IPS-18a (cell line): ENCODE measurements around the gene HCFC1R1.
"Not testable (repeated sequence)": the region's sequence is repeated elsewhere in the genome, so short reads cannot be mapped to it uniquely, and the experiment has no call there.

Experiments used
- H3K27ac ChIP-seq: one replicate; pipeline ENCODE4 v1.5.1; 2013; ENCODE audit warnings: low read length
- H3K27me3 ChIP-seq: one replicate; pipeline ENCODE4 v1.6.1; 2013; ENCODE audit warnings: mild to moderate bottlenecking, low read length; ENCODE audit not compliant: control insufficient read depth, insufficient read depth
- H3K36me3 ChIP-seq: one replicate; pipeline ENCODE4 v1.6.1; 2013; ENCODE audit warnings: low read depth, low read length; ENCODE audit not compliant: control insufficient read depth
- H3K4me1 ChIP-seq: one replicate; pipeline ENCODE4 v1.6.1; 2013; ENCODE audit warnings: low read depth, low read length; ENCODE audit not compliant: control insufficient read depth
- H3K4me3 ChIP-seq: one replicate; pipeline ENCODE4 v1.5.1; 2013; ENCODE audit warnings: low read length
- H3K9ac ChIP-seq: one replicate; pipeline ENCODE4 v1.6.1; 2013; ENCODE audit warnings: mild to moderate bottlenecking, low read length, moderate library complexity
- H3K9me3 ChIP-seq: one replicate; pipeline ENCODE4 v1.6.1; 2013; ENCODE audit warnings: low read depth, low read length; ENCODE audit not compliant: control insufficient read depth

The HCFC1R1 gene

GRCh38 chr16:3063625-3064386, 40.1 kb upstream of the HCFC1R1 start:
- Histone ChIP-seq H3K27ac (no peak overlapping the region), H3K9me3 (no peaks in the 10 kb centered on the region), H3K4me3 (no peak overlapping the region), H3K27me3 (no peaks in the 10 kb centered on the region), H3K9ac (no peak overlapping the region), H3K36me3 (no peaks in the 10 kb centered on the region), H3K4me1 (peaks cover 5% of the 10 kb centered on the region)

DNA sequence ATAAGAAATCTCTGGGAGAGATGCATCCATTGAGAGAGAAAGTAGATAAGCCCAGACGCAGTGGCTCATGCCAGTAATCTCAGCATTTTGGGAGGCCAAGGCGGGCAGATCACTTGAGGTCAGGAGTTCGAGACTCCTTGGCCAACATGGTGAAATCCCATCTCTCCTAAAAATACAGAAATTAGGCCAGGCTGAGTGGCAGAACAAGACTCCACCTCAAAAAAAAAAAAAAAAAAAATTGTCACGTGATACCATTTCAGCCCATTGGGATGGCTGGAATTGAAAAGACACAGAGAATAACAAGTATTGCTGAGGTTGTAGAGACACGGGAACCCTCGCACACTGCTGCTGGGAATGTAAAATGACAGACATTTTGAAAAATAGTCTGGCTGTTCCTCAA, 38.8 kb upstream of the HCFC1R1 start:
- Histone ChIP-seq H3K9ac (no peak overlapping the region), H3K4me3 (no peak overlapping the region), H3K36me3 (no peaks in the 10 kb centered on the region), H3K27ac (no peak overlapping the region), H3K9me3 (no peaks in the 10 kb centered on the region), H3K27me3 (peaks cover 6% of the 10 kb centered on the region), H3K4me1 (peaks cover 5% of the 10 kb centered on the region)

DNA sequence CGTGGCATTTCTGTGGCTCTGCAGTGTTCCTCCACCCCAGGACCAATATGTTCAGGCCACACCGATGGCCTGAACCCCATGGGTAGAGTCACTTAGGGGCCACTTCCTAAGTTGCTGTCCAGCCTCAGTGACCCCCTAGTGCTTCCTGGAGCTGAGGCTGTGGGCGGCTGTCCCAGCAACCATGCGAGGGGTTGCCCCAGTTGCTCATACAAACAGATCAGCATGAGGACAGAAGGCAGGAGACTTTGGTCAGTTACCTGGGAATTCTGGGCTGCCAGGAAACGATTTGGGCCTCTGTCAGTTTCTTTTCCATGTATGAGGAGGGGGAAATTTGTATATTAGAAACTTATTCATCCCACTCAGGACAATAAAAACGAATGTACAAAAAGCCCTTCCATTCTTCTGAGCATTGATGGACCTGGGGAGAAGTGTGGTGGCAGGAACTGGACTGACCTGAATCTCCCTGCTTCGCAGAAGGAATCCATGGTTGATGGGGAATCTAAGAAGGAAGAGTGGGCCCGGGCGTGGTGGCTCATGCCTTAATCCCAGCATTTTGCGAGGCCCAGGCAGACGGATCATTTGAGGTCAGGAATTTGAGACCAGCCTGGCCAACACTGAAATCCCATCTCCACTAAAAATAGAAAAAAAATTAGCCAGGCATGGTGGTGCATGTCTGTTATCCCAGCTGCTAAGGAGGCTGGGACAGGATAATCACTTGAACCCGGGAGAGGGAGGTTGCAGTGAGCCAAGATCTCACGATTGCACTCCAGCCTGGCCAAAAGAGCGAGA, 36.8 kb upstream of the HCFC1R1 start:
- H3K9ac ChIP-seq = no peak overlapping the region
- no peak overlapping the region for H3K4me3 ChIP-seq
- H3K9me3 ChIP-seq = no peaks in the 10 kb centered on the region
- H3K27ac ChIP-seq = no peak overlapping the region
- H3K36me3 ChIP-seq = no peaks in the 10 kb centered on the region
- H3K27me3 ChIP-seq = peaks cover 8% of the 10 kb centered on the region
- H3K4me1 ChIP-seq = peaks cover 7% of the 10 kb centered on the region

DNA sequence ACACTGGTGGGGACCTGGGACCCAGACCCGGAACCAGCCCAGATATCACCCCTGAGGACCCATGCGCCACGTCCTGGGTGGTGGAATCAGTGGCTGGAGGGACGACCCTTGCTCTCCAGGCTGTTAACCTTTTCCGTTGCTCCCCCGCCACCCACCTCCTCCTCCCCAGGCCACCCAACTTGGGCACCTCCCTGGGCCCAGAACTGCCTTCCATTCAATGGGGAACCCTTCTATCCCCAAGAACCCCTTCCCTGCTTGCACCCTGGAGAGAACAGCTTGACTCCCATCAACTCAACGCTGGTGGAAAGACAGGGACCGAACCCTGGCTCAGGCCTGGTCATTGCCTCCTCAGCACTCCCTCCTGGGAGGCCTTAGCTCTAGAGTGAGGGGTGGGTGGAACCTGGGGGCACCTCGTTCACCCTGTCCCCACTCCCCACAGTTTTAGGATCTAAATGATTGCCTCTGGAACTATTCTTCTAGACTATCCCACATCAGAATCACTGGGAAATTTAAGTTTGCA, 36.0 kb upstream of the HCFC1R1 start:
- Histone ChIP-seq H3K27ac (no peak overlapping the region), H3K4me3 (peak overlapping the region; percentile 53), H3K27me3 (peaks cover 8% of the 10 kb centered on the region), H3K9me3 (no peaks in the 10 kb centered on the region), H3K9ac (no peak overlapping the region), H3K36me3 (no peaks in the 10 kb centered on the region), H3K4me1 (peaks cover 9% of the 10 kb centered on the region)

DNA sequence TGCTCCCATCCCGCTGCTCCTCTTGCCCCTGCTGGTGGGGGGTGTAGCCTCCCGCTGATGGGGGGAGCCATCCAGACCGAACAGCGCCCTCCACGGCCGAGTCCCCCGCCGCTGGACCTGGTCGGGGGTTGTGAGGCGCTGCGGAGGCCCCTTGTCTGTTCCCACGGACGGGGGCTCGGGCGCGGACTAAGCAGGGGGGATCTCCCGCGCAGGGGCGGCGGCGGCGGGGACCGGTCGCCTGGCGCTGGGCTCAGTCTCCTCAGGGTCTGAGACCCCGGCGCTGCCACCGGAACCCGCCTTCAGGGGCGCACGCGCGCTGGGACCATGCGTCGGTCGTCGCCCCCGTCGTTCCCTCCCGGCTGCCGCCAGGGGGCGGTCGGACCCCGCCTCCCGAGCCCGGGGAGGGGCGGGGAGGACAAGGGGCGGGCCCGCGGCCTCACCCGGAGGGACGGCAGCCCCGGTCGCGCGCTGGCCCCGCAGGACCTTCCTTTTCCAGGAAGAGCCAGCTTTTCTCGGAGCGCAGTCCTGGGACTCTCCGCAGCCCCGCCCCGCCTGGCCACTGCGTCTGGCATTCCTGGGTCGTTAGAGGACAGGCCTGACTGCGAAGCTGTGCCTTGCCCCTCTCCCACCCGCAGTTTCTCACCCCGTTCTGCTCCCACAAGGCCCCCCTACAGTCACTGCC, 35.4 kb upstream of the HCFC1R1 start:
- Histone ChIP-seq H3K4me3 (peak overlapping the region; percentile 69), H3K4me1 (peaks cover 9% of the 10 kb centered on the region), H3K27ac (no peak overlapping the region), H3K9me3 (no peaks in the 10 kb centered on the region), H3K27me3 (peaks cover 8% of the 10 kb centered on the region), H3K9ac (peak overlapping the region; percentile 54), H3K36me3 (no peaks in the 10 kb centered on the region)

DNA sequence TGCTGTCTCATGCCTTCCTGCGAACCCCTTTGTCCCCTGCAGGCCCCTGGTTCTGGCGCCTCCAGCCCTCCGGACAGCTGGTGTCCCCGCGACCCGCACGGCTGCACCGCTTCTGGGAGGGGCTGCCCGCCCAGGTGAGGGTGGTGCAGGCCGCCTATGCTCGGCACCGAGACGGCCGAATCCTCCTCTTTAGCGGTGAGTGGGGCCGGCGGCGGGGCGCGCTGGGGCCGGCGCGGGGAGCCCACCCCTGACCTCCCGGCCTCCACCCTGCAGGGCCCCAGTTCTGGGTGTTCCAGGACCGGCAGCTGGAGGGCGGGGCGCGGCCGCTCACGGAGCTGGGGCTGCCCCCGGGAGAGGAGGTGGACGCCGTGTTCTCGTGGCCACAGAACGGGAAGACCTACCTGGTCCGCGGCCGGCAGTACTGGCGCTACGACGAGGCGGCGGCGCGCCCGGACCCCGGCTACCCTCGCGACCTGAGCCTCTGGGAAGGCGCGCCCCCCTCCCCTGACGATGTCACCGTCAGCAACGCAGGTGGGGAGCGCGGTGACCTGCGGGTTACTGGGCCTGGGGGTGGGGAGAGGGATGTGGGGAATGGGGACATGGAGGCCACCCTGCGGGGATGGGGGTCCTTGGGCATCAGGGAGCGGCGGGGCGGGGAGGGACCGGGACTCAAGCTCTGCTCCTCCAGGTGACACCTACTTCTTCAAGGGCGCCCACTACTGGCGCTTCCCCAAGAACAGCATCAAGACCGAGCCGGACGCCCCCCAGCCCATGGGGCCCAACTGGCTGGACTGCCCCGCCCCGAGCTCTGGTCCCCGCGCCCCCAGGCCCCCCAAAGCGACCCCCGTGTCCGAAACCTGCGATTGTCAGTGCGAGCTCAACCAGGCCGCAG, 34.6 kb upstream of the HCFC1R1 start:
- Histone ChIP-seq H3K4me1 (peaks cover 4% of the 10 kb centered on the region), H3K36me3 (no peaks in the 10 kb centered on the region), H3K9me3 (no peaks in the 10 kb centered on the region), H3K9ac (peak overlapping the region; percentile 54), H3K27me3 (peaks cover 8% of the 10 kb centered on the region), H3K27ac (no peak overlapping the region), H3K4me3 (peak overlapping the region; percentile 69)

GRCh38 chr16:3057181-3058138, 33.7 kb upstream of the HCFC1R1 start:
- Histone ChIP-seq H3K27me3 (peaks cover 8% of the 10 kb centered on the region), H3K9ac (no peak overlapping the region), H3K36me3 (no peaks in the 10 kb centered on the region), H3K27ac (no peak overlapping the region), H3K4me1 (peaks cover 4% of the 10 kb centered on the region), H3K4me3 (peak overlapping the region; percentile 69), H3K9me3 (no peaks in the 10 kb centered on the region)

DNA sequence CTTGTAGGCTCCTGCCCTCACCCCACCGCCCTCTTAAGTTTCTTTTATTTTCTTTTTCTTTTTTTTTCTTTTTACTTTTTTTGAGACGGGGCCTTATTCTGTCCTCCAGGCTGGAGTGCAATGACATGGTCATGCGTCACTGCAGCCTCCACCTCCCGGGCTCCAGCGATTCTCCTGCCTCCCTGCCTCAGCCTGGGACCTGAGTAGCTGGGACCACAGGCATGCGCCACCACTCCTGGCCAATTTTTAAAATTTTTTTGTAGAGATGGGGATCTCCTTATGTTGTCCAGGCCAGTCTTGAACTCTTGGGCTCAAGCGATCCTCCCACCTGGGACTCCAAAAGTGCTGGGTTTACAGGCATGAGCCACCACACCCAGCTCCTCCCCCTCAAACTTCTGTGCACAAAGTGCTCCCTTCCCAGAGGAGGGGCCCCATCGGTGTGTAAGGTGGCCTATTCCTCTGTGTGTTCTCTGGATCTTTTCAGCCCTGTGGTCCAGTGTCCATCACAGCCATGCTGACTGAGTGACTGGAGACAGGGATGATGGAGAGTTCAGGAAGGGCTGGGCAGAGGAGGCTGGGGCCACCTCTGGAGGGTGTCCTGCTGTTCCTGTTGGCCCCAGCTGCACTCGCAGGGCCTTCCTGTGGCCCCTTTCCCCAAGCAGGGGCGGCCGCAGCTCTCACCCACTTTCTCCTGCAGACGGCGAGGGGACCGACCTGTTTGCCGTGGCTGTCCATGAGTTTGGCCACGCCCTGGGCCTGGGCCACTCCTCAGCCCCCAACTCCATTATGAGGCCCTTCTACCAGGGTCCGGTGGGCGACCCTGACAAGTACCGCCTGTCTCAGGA, 32.8 kb upstream of the HCFC1R1 start:
- Histone ChIP-seq H3K9ac (no peak overlapping the region), H3K4me3 (no peak overlapping the region), H3K27me3 (peaks cover 8% of the 10 kb centered on the region), H3K4me1 (peaks cover 4% of the 10 kb centered on the region), H3K9me3 (no peaks in the 10 kb centered on the region), H3K36me3 (no peaks in the 10 kb centered on the region), H3K27ac (no peak overlapping the region)

DNA sequence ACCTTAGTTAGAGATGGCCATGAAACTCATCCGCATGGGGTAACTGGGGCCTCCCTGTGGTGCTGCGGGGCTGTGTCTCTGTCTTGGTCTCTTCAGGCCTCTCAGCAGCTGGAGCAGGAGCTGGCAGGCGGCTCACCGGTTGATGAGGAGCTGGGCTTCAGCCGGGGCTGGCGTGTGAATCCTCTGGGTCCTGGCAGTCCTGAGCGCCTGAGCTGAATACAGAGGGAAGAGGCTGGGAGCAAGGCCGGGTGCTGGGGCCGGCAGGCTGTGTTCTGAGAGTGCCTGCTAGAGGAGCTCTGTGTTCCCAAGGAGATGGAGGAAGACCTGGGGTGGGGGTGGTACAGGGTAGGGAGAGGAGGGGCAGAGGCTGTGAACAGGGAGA, 32.0 kb upstream of the HCFC1R1 start:
- H3K4me3 ChIP-seq, H3K36me3 ChIP-seq, H3K4me1 ChIP-seq, H3K9me3 ChIP-seq, H3K27me3 ChIP-seq, H3K27ac ChIP-seq, H3K9ac ChIP-seq: not testable (repeated sequence)
